Measurements from ENCODE around the gene INCENP.

Gene INCENP

DNA sequence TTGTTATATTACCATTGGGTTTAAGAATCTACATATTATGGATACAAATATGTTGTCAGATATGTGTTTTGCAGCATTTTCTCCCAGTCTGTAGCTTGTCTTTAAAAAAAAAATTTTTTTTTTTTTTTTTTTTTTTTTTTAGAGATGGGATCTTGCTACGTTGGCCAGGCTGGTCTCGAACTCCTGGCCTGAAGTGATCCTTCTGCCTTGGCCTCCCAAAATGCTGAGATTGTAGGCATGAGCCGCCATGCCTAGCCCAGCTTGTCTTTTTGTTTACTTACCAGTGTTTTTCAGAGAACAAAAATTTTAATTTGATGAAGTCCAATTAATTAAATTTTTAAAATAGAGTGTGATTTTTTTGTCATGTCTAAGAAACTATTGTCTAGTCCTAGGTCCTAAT, 29.8 kb downstream of the INCENP start:
- no peaks in the 10 kb centered on the region for H3K4me1 ChIP-seq (ENCODE audit: control insufficient read depth, insufficient read depth, low read length)
- no peak overlapping the region for H3K27ac ChIP-seq (ENCODE audit: extremely low read depth, low read depth, low read length)
- ChIA-PET POLR2A (interaction anchor here (0.7 kb wide), 1 partner anchor 11 kb away, joined by 4 read pairs; no protein-coding TSS in a partner anchor), CTCF (interaction anchor here (0.6 kb wide), 2 partner anchors 35 to 37 kb away, joined by 3 read pairs; no protein-coding TSS in a partner anchor)
- peaks cover 0 to 47% of the 10 kb centered on the region in 2 experiments; a peak in 1 of 3 replicates for H3K36me3 ChIP-seq (ENCODE audit: control insufficient read depth in 2 of 2, insufficient read depth in 1 of 2, low read length in 2 of 2)
- no peaks in the 10 kb centered on the region for H3K9me3 ChIP-seq (ENCODE audit: control insufficient read depth, insufficient read depth, low read depth, low read length)
- no peak overlapping the region for H3K4me3 ChIP-seq (ENCODE audit: low read depth, low read length)
- no peak for TF ChIP-seq ZFP37 (tag by site-specific recombination; IDR thresholded peaks at IDR 0.05)
- TF ChIP-seq ZNF121 (tag by site-specific recombination; IDR thresholded peaks at IDR 0.05): 0 out of 2 replicates have a peak, but pooled peaks have one; percentile 40
- TF ChIP-seq, protein P1, sequence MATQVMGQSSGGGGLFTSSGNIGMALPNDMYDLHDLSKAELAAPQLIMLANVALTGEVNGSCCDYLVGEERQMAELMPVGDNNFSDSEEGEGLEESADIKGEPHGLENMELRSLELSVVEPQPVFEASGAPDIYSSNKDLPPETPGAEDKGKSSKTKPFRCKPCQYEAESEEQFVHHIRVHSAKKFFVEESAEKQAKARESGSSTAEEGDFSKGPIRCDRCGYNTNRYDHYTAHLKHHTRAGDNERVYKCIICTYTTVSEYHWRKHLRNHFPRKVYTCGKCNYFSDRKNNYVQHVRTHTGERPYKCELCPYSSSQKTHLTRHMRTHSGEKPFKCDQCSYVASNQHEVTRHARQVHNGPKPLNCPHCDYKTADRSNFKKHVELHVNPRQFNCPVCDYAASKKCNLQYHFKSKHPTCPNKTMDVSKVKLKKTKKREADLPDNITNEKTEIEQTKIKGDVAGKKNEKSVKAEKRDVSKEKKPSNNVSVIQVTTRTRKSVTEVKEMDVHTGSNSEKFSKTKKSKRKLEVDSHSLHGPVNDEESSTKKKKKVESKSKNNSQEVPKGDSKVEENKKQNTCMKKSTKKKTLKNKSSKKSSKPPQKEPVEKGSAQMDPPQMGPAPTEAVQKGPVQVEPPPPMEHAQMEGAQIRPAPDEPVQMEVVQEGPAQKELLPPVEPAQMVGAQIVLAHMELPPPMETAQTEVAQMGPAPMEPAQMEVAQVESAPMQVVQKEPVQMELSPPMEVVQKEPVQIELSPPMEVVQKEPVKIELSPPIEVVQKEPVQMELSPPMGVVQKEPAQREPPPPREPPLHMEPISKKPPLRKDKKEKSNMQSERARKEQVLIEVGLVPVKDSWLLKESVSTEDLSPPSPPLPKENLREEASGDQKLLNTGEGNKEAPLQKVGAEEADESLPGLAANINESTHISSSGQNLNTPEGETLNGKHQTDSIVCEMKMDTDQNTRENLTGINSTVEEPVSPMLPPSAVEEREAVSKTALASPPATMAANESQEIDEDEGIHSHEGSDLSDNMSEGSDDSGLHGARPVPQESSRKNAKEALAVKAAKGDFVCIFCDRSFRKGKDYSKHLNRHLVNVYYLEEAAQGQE (tag by site-specific recombination; IDR thresholded peaks at IDR 0.05): no peak

- no peak overlapping the region for H3K27ac ChIP-seq (ENCODE audit: extremely low read depth, low read depth, low read length)
- H3K4me1 ChIP-seq (ENCODE audit: control insufficient read depth, insufficient read depth, low read length): no peaks in the 10 kb centered on the region
- POLR2A ChIA-PET: interaction anchor here (1.2 kb wide), 1 partner anchor 10 kb away, joined by 3 read pairs; no protein-coding TSS in a partner anchor
- H3K4me3 ChIP-seq (ENCODE audit: low read depth, low read length): no peak overlapping the region
- H3K36me3 ChIP-seq (ENCODE audit: control insufficient read depth in 2 of 2, insufficient read depth in 1 of 2, low read length in 2 of 2): peaks cover 0 to 8% of the 10 kb centered on the region in 2 experiments; a peak in 1 of 3 replicates
- no peaks in the 10 kb centered on the region for H3K9me3 ChIP-seq (ENCODE audit: control insufficient read depth, insufficient read depth, low read depth, low read length)
- TF ChIP-seq, protein P2, sequence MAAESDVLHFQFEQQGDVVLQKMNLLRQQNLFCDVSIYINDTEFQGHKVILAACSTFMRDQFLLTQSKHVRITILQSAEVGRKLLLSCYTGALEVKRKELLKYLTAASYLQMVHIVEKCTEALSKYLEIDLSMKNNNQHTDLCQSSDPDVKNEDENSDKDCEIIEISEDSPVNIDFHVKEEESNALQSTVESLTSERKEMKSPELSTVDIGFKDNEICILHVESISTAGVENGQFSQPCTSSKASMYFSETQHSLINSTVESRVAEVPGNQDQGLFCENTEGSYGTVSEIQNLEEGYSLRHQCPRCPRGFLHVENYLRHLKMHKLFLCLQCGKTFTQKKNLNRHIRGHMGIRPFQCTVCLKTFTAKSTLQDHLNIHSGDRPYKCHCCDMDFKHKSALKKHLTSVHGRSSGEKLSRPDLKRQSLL (tag by site-specific recombination; IDR thresholded peaks at IDR 0.05): no peak
- TF ChIP-seq ZNF585B (tag by site-specific recombination; IDR thresholded peaks at IDR 0.05) (no peak), PBX3 (CRISPR knock-in tag; IDR thresholded peaks at IDR 0.05) (no peak), BCL6B (tag by site-specific recombination; IDR thresholded peaks at IDR 0.05) (no peak), ZNF248 (tag by site-specific recombination; IDR thresholded peaks at IDR 0.05) (no peak), ZNF280D (tag by site-specific recombination; IDR thresholded peaks at IDR 0.05) (no peak), GLIS1 (tag by site-specific recombination; IDR thresholded peaks at IDR 0.05) (no peak), ZNF600 (tag by site-specific recombination; IDR thresholded peaks at IDR 0.05) (no peak), ZBTB17 (tag by site-specific recombination; IDR thresholded peaks at IDR 0.05) (no peak), HOXD13 (CRISPR knock-in tag; IDR thresholded peaks at IDR 0.05; ENCODE audit: borderline replicate concordance) (no peak)
- CTCF ChIA-PET: interaction anchor here (0.6 to 1.3 kb wide), 5 partner anchors 11 to 360 kb away, joined by 3 to 5 read pairs (median 3); partner anchors contain the start of gene INCENP
These were observed 33.8 kb downstream of the INCENP start for GRCh38 chr11:62157603-62158002.
